Measurements from ENCODE around the gene TAGLN.

DNA sequence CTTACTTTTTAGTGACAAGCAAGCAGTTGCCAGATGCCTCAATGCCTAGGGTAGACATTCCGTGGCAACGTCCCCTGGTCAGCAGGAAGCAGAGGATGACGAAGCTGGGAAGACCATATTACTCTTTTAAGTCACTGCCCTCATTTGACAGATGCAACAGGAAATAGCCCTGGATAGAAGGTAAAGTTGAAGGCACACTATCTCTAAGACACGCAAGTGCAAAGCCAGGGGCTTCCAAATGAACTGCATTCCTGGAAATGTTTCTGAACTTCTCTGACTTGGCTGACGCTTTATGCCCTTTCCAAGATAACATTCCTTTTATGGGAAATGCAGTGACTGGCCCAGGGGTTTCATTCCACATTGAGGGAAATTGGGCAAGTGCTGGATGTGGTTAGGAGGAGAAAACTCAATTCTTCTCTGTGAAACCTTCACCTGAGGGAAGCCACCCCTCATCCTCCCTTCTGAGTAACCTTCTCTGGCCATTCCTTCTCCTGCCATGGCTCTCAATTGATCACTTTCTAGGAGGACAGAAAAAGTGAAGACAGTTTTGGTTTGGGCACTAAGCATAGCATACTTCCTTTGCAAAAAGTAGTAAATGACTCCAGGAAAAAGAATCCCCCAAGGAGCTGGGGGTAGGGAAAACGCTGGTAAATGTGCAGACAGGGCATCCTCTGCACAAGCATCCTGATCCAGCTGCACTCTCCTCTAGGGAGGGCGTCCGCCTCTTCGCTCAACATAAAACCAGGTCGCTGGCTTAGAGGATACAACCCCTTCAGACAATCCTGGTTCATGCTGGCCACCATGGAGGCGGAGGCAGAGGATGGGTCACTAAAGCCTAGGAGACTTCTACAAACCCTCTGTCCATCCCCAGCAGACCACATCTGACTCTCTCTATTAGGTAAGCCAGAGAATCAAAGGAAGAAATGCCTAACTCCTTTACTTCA lies 18.2 kb downstream of the TAGLN start:
- TF ChIP-seq, protein P1, sequence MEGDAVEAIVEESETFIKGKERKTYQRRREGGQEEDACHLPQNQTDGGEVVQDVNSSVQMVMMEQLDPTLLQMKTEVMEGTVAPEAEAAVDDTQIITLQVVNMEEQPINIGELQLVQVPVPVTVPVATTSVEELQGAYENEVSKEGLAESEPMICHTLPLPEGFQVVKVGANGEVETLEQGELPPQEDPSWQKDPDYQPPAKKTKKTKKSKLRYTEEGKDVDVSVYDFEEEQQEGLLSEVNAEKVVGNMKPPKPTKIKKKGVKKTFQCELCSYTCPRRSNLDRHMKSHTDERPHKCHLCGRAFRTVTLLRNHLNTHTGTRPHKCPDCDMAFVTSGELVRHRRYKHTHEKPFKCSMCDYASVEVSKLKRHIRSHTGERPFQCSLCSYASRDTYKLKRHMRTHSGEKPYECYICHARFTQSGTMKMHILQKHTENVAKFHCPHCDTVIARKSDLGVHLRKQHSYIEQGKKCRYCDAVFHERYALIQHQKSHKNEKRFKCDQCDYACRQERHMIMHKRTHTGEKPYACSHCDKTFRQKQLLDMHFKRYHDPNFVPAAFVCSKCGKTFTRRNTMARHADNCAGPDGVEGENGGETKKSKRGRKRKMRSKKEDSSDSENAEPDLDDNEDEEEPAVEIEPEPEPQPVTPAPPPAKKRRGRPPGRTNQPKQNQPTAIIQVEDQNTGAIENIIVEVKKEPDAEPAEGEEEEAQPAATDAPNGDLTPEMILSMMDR (IDR thresholded peaks at IDR 0.05; ENCODE audit: low read depth, low read length) = no peak
- TF ChIP-seq EZH2phosphoT487 (IDR thresholded peaks at IDR 0.05; ENCODE audit: low read depth) = no peak

Data from OCI-LY3 (cell line).